GM19438 (cell line): ENCODE results near the gene KRT32.
A peak's percentile ranks its signal among the peaks of the same experiment; 100 is the strongest.

ENCODE experiments used
- ATAC-seq: cut with Tn5 transposase; IDR thresholded peaks from one replicate; pipeline ENCODE4 v1.9.1; 2021; ENCODE audit warnings: low read depth; ENCODE audit not compliant: unreplicated experiment

The KRT32 gene

GRCh38 chr17:41466988-41467387 lies at the start of gene KRT32:
KRT32 (minus strand) TSS chr17:41467386; CDS start chr17:41467325, 61 bp downstream.
- ATAC-seq: no peak

- ATAC-seq: no peak
These were observed 49.7 kb upstream of the KRT32 start for GRCh38 chr17:41516830-41517283.

DNA sequence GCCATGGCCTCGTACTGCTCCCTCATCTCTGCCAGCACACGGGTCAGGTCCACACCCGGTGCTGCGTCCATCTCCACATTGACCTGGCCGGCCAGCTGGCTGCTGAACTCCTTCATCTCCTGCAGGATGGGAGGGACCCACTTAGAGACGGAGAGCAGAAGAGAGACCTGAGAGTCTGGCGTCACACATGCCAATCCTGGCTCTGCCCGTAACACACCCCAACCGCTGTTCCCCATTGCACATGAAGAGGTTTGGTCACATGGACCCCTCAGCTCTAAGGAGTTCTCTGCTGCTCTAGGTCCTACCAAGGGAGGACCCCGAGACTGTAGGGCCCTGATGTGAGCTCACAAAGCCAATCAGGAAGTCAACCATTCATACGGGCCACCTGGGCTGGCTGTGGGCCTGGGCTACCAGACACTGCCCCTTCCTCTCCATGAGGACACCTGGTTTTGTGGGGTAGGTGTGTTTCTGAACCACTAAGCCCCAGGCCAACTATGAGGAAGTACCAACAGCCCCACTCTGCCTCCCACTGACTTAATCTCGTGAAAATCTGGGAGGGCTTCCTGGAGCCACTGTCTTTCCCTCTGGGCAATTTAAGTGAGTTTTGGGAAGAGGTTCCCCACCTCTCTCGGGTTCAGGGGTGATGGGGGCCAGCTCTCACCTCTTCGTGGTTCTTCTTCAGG lies 49.1 kb upstream of the KRT32 start:
- ATAC-seq: no peak

- no peak for ATAC-seq
These were observed 46.0 kb upstream of the KRT32 start for GRCh38 chr17:41513168-41513547.

DNA sequence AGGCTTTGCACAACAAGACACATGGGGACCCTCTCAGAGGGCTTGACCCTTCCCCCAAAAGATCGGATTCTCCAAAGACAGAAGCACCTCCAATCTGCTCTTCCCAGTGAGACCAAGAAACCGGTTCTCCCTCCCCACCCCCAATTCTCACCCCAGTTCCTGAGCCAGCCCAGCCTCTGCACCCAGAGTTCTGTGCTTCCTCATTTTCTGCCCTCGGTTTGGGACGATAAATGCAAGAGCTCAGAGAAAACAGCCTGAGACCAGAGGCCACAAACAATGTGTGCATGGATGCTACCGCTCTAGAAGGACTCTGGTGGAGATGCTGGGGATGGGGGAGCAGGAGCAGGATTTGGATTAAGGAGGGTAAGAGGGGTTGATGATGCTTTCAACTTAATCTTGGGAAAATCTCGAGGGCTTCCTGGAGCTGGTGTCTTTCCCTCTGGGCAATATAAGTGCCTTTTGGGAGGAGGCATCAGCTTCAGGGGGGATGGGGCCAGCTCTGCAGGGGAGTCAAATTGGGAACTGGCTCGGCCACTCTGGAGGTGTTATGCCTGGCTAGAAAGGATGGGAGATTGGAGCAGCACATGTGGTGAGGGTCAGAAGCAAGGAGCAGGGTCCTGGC lies 45.5 kb upstream of the KRT32 start:
- no peak for ATAC-seq

DNA sequence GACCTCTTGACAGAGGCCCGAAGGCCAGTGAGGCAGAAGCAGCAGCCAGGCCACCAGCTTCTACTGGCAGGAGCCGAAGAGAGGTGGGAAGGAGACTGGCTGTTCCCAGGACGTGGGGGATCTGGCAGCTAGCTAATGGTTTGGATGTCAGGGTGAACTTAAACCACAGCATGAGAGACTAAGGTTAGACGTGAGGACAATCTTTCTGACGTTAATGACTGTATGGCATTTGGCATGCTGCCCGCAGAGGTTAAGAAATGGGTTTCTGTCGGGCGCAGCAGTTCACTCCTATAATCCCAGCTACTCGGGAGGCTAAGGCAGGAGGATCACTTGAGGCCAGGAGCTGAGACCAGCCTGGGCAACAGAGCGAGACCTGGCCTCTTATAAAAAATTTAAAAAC lies 44.5 kb upstream of the KRT32 start:
- no peak for ATAC-seq

GRCh38 chr17:41511116-41511515 lies 43.9 kb upstream of the KRT32 start:
- ATAC-seq: no peak

- no peak for ATAC-seq
These were observed 43.3 kb upstream of the KRT32 start for GRCh38 chr17:41510251-41511065.

DNA sequence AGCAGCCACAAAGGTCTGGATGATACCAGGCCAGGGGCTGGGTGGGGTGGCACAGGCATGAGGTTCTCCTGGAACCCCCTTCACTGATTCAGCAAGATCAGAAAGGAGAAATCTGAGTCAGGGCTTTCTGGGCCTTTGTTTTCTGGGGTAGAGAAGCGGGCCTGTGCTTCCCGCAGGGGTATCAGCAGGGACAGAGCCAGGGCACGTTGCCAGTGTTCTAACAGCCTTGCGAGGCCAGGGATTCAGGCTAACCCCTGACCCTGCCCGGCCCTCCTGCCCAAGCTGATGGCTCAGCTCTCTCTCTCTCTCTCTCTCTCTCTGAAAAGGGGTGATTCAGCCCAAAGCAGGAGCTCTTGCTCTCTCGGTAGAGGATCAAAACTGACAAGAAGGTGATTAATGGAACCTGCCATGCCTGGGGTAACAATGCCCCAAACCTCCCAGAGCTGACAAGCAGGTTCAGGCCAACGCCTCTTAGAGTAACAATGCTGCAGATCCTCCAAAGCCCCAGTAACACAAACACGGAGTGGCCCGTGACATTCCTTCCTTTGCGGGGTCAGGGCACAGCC lies 40.2 kb upstream of the KRT32 start:
- no peak for ATAC-seq

- ATAC-seq: no peak
These were observed 38.9 kb upstream of the KRT32 start for GRCh38 chr17:41505809-41506767.

DNA sequence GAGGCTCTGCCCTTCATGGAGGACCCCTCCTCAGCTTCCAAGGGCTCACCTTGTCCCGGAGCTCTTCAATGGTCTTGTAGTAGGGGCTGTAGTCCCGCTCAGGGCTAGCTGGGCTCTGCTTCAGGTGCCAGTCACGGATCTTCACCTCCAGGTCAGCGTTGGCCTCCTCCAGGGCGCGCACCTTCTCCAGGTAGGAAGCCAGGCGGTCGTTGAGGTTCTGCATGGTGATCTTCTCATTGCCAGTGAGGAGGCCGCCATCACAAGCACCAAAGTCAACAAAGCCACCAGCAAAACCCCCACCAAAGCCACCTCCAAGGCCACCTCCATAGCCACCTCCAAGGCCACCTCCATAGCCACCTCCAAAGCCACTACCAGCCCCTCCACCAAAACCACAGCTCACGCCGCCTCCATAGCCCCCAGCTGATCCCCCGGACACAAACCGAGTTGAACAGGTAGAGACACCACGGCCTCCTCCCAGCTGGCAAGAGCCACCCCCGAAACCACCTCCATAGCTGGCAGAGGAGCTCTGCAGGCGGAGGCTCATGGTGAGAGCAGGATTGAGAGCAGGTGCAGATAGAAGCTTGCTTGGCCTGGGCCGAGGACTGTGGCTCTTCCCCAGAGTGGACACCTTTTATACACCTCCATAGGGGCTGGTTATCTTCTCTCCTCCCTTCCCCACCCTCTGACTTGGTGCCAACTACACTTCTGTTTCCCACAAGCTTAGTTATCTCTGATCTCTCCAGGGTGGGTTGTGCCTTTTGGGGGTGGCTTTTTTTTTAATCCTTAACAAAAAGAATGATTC lies 38.0 kb upstream of the KRT32 start, which contains the start of gene KRT13:
KRT13 (minus strand) TSS at position 606 of the 802 bp plus-strand sequence; CDS start at position 544, 62 bp downstream.
- ATAC-seq: no peak

DNA sequence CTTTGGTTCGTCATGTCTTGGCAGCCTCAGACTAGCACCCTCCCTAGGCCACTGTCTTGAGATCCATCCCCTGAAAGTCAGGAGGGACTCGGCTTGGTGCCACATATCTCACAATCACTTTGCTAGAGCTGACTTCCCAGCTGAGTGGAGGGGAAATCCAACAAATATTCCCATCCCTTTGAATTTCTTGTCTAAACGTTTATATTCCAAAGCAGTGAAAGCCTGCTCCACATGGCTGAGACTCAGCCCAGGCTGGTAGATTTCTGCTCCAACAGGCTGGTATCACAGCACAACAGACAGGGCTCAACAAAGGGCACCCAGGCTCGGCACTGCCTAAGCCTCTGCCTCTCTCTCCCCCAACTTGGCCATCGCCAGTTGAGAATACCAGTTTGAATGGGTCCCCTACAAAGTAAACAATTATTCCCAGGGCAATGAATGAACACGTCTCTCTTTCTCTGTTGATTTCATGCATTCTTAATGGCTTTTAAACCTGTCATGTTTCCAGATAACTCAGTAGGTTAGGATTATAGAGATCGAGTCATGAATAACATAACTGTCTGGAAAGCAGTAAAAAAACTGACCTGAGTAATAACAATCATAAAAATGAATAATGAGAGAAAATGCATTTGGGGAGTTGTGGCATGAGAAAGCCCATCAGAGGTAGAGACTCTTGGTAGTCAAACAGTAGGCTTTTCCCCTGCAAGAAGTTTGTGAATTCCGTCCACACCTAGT lies 37.2 kb upstream of the KRT32 start:
- ATAC-seq: no peak

- ATAC-seq: no peak
These were observed 36.0 kb upstream of the KRT32 start for GRCh38 chr17:41503202-41503601.

GRCh38 chr17:41500131-41500911 lies 33.1 kb upstream of the KRT32 start:
- no peak for ATAC-seq

DNA sequence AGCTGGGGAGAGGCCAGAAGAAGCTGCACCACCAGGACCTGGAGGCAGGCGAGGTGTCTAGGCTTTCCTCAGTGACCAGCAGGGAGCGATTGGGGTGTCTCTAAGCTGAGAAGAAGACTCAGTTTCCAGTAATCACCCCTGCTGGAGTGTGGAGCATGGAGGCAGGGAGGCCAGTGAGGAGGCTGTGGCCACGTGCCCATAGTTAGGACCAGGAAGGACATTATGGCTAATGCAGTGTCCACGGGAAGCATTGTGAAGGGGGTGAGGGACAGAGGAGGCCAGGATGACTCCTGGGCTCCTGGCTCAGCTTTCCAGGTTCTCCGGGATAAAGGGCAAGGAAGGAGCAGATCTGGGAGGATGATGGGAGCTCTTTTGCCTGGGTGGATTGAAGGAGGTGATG lies 32.5 kb upstream of the KRT32 start:
- no peak for ATAC-seq

DNA sequence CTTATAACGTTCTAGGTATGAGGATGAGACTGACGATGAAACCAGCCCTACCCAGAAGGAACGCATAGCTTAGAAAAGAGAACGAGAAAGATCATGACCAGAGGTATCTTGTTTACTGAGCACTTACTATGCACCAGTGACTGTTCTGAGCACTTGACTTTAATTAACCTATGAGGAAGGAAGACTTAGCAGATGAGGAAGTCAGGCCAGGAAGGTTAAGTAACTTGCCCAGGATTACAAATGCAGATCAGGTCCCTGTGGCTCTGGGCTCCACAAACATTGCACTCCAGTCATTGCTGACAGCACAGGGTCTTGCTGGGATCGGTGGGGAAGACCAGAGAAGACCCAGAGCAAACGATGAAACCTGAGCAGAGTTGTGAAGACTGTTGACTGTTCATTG lies 31.1 kb upstream of the KRT32 start:
- ATAC-seq: no peak

DNA sequence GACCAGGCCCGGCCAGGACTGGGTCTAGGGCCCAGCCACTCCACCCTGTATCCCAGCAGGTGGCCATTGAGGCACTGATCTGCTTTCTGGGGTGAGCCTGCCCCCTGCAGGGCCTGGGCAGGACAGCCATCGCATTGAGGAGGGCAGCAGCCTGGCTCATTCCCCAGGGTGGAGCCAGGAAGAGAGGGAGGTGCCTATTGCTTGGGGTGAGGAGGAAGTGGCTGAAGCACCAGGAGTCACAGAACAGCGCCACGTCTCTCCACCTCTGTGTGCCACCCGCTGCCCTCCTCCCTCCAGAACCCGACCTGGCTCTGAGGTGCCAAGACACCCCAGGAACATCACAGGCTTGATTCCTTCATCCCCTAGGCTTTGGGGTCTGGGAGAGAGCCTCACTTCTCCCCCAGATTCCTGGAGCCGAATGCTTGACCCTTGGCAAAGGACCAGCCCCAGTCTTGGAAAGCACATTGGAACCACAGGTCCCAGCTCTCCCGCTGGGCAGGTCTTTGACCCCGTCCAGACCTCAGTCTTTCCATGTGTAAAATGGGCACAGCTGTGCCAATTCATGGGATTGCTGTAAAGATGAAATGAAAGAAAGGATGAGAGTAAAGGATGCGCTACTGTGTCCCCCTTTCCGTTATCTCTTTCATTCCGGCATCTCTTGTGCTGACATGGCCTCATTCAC lies 29.8 kb upstream of the KRT32 start:
- peak; percentile 84 for ATAC-seq
